Heart left ventricle (tissue), 16 donors: Measurements from ENCODE around the gene DEFB125. TPM values are rescaled to one million over a fixed set of nuclear protein-coding genes. Genes with fewer than 3 reads are reported as not detected.

Experiments used
- ATAC-seq, 4 donors: fragments of 200-7000 bp; cut with Tn5 transposase; one replicate each; pipeline ENCODE4 v1.9.1; 2020 to 2022; ENCODE audit warnings: moderate library complexity in 4 of 4, mild to moderate bottlenecking in 3 of 4, moderate number of reproducible peaks in 1 of 4
- DNase-seq, 5 donors: peaks; one replicate each; pipeline ENCODE4 v3.0.0-alpha.2; 2020
- H3K27ac ChIP-seq, 12 donors: fragments of 200-600 bp; sonication (generic) in 4 of 12; one replicate each; pipeline versions ENCODE4 v1.5.0 to v1.8.0; 2016 to 2022; ENCODE audit warnings: mild to moderate bottlenecking in 2 of 12
- H3K27me3 ChIP-seq, 9 donors: fragments of 200-600 bp; sonication (generic) in 2 of 9; one replicate each; pipeline versions ENCODE4 v1.5.1 to v1.8.0; 2016 to 2022; ENCODE audit warnings: mild to moderate bottlenecking in 3 of 9
- H3K36me3 ChIP-seq, 9 donors: fragments of 200-600 bp; sonication (generic) in 2 of 9; one replicate each; pipeline versions ENCODE4 v1.5.0 to v1.8.0; 2018 to 2022; ENCODE audit warnings: mild to moderate bottlenecking in 2 of 9
- H3K4me1 ChIP-seq, 12 donors: fragments of 200-600 bp; sonication (generic) in 4 of 12; one replicate each; pipeline versions ENCODE4 v1.5.0 to v1.8.0; 2016 to 2022; ENCODE audit warnings: mild to moderate bottlenecking in 3 of 12
- H3K4me3 ChIP-seq, 12 donors: fragments of 200-600 bp; sonication (generic) in 4 of 12; one replicate each; pipeline versions ENCODE4 v1.5.0 to v1.8.0; 2017 to 2022; ENCODE audit warnings: mild to moderate bottlenecking in 9 of 12, moderate library complexity in 4 of 12
- H3K9me3 ChIP-seq, 12 donors: fragments of 200-600 bp; sonication (generic) in 4 of 12; one replicate each; pipeline versions ENCODE4 v1.5.0 to v1.8.0; 2016 to 2022; ENCODE audit warnings: mild to moderate bottlenecking in 1 of 12
- POLR2A ChIP-seq, 2 donors: fragments of 450-650 bp; IDR thresholded peaks; one replicate each; pipeline ENCODE4 v1.6.1; 2017; ENCODE audit warnings: antibody characterized with exemption in 2 of 2, mild to moderate bottlenecking in 2 of 2, moderate library complexity in 2 of 2
- WGBS, 4 donors: extraction: QIAGEN DNeasy Blood & Tissue Kit in 2 of 4; methylation state at CpG; one replicate each; pipeline versions ENCODE4 v1.1.5 to v1.1.7; 2013 to 2018; 5-methylcytosine and 5-hydroxymethylcytosine counted together
- intact Hi-C, 10 donors: fragments of 100-400 bp; cut with DNase I; formaldehyde crosslinking; loops; one replicate each; pipeline versions ENCODE4 v1.11.1 to v1.14.2; 2022
- long read RNA-seq, 3 donors: library from polyadenylated mRNA; unstranded; transcript quantifications; one replicate each; pipeline ENCODE4 v2.0.0, GENCODE V29; 2020 to 2021
- polyA plus RNA-seq, 2 donors: library from polyadenylated mRNA; stranded (reverse); fragments of 200-250 nt; gene quantifications; one replicate each; pipeline ENCODE4 v1.2.3, GENCODE V29; 2013
- total RNA-seq, 9 donors: library from RNA; depleted of rRNA in 2 of 9; stranded (reverse); fragments of >200 nt in 2 of 9; fragmentation: NEBNext Ultra II Directional in 3 of 9; extraction: Animal tissue kit (Norgen Biotek cat#: 25700) in 3 of 9; gene quantifications; one replicate each; pipeline versions ENCODE4 v1.1.0 to v1.2.4, GENCODE V29; 2016 to 2023
- TF ChIP-seq, protein P1 (sequence below), 12 donors: fragments of 200-600 bp; sonication (generic) in 4 of 12; IDR thresholded peaks; one replicate each; pipeline versions ENCODE4 v1.5.0 to v1.8.0; 2018 to 2022; ENCODE audit warnings: antibody characterized with exemption in 12 of 12, mild to moderate bottlenecking in 5 of 12
- donor health status: ischemic (EF 13 %, LVEDD 7.1; RV severe dilation, severe dysfunction).
- donor health status: healthy with polysubstance abuse.
- donor health status: DM: no; HTN: yes; CAD: no.
- donor health status: DM: no; HTN: no; CAD: no.
- donor health status: ischemic (EF 25% LVEDD 6.9; RV normal size, moderate dysfunction).
- donor health status: ischemic (EF 25% LVEDD 5.7; RV mildly dilated, moderate dysfunction).
- donor health status: healthy.
- donor health status: DM: yes; HTN: yes; CAD: no.
- donor health status: ischemic (EF 35%, LVEDD 5.7; RV mildly dilated, moderate dysfunction).
- donor health status: nonischemic (EF 11% LVEDD 7.7; RV severe dilation, severe dysfunction).
- donor health status: DM: yes; HTN: yes; CAD: no.
- donor health status: PGD.
- donor health status: ischemic (EF 29% LVEDD 5.4; RV normal size, mild dysfunction).
- donor health status: nonischemic (EF 23%, LVEDD 6.1; RV moderate dilation, normal function).

DEFB125 gene, protein sequence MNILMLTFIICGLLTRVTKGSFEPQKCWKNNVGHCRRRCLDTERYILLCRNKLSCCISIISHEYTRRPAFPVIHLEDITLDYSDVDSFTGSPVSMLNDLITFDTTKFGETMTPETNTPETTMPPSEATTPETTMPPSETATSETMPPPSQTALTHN
- total RNA-seq (not detected), polyA plus RNA-seq (not detected)
- long read RNA-seq, donor 1: 0 reads
- long read RNA-seq, donor 2: 0 reads
- long read RNA-seq, donor 3: 0 reads

DNA sequence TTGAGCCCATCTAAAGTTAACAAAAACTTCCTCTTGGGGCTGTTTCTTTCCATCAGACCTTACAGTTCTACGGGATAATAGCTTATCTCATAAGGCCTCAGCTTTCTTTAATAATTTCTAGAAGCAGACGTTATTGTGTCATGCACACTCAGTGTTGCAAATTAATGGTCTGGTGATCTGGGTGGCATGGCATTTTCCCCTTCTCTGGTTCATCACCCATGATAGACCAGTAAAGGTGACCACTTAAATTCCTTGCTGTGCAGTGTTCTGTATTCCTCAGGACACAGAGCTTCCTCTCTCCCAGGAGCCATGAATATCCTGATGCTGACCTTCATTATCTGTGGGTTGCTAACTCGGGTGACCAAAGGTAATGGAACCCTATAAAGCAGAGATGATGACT is at the start of gene DEFB125:
Gene DEFB125 (plus strand): TSS at position 272 of the 400 bp plus-strand sequence. CDS start 38 bp downstream, at position 310.
- intact Hi-C loops: no loop called here
- Histone ChIP-seq H3K27ac (no peak within 1 kb of the TSS), H3K4me1 (no peaks in the 10 kb centered on the region), H3K27me3 (peaks cover 0 to 19% (median 3%) of the 10 kb centered on the region in 9 donors), H3K36me3 (no peaks in the 10 kb centered on the region), H3K4me3 (no peak within 1 kb of the TSS), H3K9me3 (peaks cover 0 to 13% (median 0%) of the 10 kb centered on the region in 12 donors)
- no peak for DNase-seq
- WGBS, 4 donors: 59 to 69% (median 62%) methylated on average over 3 of the region's 3 CpGs
- ATAC-seq: no peak
- TF ChIP-seq POLR2A (IDR thresholded peaks at IDR 0.05): no peak
- TF ChIP-seq, protein P1, sequence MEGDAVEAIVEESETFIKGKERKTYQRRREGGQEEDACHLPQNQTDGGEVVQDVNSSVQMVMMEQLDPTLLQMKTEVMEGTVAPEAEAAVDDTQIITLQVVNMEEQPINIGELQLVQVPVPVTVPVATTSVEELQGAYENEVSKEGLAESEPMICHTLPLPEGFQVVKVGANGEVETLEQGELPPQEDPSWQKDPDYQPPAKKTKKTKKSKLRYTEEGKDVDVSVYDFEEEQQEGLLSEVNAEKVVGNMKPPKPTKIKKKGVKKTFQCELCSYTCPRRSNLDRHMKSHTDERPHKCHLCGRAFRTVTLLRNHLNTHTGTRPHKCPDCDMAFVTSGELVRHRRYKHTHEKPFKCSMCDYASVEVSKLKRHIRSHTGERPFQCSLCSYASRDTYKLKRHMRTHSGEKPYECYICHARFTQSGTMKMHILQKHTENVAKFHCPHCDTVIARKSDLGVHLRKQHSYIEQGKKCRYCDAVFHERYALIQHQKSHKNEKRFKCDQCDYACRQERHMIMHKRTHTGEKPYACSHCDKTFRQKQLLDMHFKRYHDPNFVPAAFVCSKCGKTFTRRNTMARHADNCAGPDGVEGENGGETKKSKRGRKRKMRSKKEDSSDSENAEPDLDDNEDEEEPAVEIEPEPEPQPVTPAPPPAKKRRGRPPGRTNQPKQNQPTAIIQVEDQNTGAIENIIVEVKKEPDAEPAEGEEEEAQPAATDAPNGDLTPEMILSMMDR (IDR thresholded peaks at IDR 0.05): no peak

DNA sequence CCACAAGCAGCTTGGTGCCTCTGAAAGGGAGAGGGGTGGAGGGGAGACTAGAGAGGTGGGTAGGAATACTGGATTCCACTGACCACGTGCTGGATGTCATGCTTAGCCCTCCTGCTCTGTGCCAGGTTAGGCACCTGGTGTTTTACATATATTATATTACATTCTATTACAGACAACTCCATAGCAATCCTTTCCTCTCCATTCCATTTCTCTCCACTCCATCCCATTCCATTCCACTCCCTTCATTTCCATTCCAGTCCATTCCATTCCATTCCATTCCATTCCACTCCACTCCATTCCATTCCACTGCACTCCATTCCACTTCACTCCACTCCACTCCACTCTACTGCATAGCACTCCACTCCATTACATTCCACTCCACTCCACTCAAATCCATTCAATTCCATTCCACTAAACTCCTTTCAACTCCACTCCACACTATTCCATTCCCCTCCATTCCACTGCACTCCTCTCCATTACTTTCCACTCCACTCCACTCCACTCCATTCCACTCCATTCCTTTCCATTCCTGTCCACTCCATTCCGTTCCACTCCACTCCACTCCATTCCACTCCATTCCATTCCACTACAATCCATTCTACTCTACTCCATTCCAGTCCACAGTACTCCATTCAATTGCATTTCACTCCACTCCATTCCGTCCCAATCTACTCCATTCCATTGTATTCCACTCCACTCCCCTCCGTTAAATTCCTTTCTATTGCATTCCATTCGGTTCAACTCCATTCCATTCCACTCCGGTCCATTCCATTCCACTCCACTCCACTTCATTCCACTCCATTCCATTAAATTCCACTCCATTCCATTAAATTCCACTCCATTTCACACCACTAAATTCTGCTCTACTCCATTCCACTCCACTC is 27.2 kb upstream of the DEFB125 start:
- no peak overlapping the region for H3K27ac ChIP-seq
- TF ChIP-seq POLR2A (IDR thresholded peaks at IDR 0.05): no peak
- TF ChIP-seq, protein P1 (IDR thresholded peaks at IDR 0.05): no peak
- peaks cover 0 to 2% (median 0%) of the 10 kb centered on the region in 12 donors for H3K9me3 ChIP-seq
- ATAC-seq (peak in 1 of 4 donors; percentile 33), DNase-seq (no peak)
- no peaks in the 10 kb centered on the region for H3K27me3 ChIP-seq
- no peaks in the 10 kb centered on the region for H3K4me1 ChIP-seq
- H3K4me3 ChIP-seq: no peak overlapping the region
- intact Hi-C loops: no loop called here
- H3K36me3 ChIP-seq: no peaks in the 10 kb centered on the region
- 56 to 60% (median 57%) methylated on average over 6 of the region's 6 CpGs for WGBS, 4 donors

DNA sequence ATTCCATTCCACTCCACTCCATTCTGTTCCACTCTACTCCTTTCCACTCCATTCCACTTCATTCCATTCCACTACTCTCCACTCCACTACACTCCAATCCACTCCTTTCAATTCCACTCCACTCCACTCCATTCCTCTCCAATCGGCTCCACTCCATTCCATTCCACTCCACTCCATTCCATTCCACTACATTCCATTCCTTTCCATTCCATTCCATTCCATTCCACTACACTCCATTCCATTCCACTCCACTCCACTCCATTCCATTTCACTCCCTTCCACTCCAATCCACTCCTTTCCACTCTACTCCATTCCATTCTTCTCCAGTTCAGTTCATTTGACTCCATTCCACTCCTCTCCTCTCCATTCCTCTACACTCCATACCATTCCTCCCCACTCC is 26.2 kb upstream of the DEFB125 start:
- Histone ChIP-seq H3K27ac (no peak overlapping the region), H3K27me3 (no peaks in the 10 kb centered on the region), H3K36me3 (no peaks in the 10 kb centered on the region), H3K4me3 (no peak overlapping the region), H3K4me1 (no peaks in the 10 kb centered on the region), H3K9me3 (peaks cover 0 to 2% (median 0%) of the 10 kb centered on the region in 12 donors)
- DNase-seq (no peak), ATAC-seq (peak in 2 of 4 donors; percentile 20 to 45)
- 79 to 96% (median 90%) methylated on average over 1 of the region's 1 CpG for WGBS, 4 donors
- no peak for TF ChIP-seq POLR2A (IDR thresholded peaks at IDR 0.05)
- TF ChIP-seq, protein P1 (IDR thresholded peaks at IDR 0.05): no peak
- intact Hi-C loops: no loop called here

DNA sequence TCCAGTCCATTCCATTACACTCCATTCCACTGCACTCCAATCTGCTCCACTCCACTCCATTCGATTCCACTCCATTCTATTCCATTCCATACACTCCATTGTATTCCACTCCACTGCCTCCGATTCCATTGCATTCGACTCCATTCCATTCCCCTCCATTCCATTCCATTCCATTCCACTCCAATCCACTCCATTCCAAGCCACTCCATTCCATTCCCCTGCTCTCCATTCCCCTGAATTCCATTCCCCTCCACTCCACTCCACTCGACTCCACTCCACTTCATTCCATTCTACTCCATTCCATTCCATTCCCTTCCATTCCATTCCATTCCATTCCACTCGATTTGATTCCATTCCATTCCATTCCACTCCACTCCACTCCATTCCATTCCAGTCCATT is 25.7 kb upstream of the DEFB125 start:
- no peaks in the 10 kb centered on the region for H3K36me3 ChIP-seq
- peaks cover 0 to 2% (median 0%) of the 10 kb centered on the region in 12 donors for H3K9me3 ChIP-seq
- WGBS, 4 donors: 68 to 78% (median 71%) methylated on average over 5 of the region's 5 CpGs
- no peak overlapping the region for H3K4me3 ChIP-seq
- peak in 2 of 4 donors; percentile 22 to 39 for ATAC-seq
- intact Hi-C loops: no loop called here
- H3K4me1 ChIP-seq: no peaks in the 10 kb centered on the region
- DNase-seq: no peak
- TF ChIP-seq, protein P1 (IDR thresholded peaks at IDR 0.05): no peak
- TF ChIP-seq POLR2A (IDR thresholded peaks at IDR 0.05): no peak
- peaks cover 0 to 4% (median 0%) of the 10 kb centered on the region in 9 donors for H3K27me3 ChIP-seq
- H3K27ac ChIP-seq: no peak overlapping the region
